Vagina (tissue), 2 donors: ENCODE measurements around the gene CHPF. TPM values are rescaled to one million over a fixed set of nuclear protein-coding genes. Genes with fewer than 3 reads are reported as not detected.

ENCODE experiments used
- DNase-seq, 2 donors: peaks; one replicate each; pipeline ENCODE4 v3.0.0-alpha.2; 2017; ENCODE audit errors: extremely low spot score in 2 of 2
- H3K27ac ChIP-seq: fragments of 200-600 bp; sonication (generic); one replicate; pipeline ENCODE4 v1.5.1; 2019
- H3K27me3 ChIP-seq: fragments of 200-600 bp; sonication (generic); one replicate; pipeline ENCODE4 v1.5.1; 2019
- H3K36me3 ChIP-seq, 2 donors: fragments of 200-600 bp; sonication (generic); one replicate each; pipeline ENCODE4 v1.5.1; 2017 to 2019
- H3K4me1 ChIP-seq: fragments of 200-600 bp; sonication (generic); one replicate; pipeline ENCODE4 v1.5.1; 2019
- H3K4me3 ChIP-seq, 2 donors: fragments of 200-600 bp; sonication (generic); 1 replicate in 1 of 2; 2 replicates in 1 of 2; pipeline ENCODE4 v1.5.1; 2016 to 2019
- H3K9me3 ChIP-seq: fragments of 200-600 bp; sonication (generic); one replicate; pipeline ENCODE4 v1.5.1; 2019
- CTCF ChIP-seq, 3 experiments: fragments of 450-650 bp in 2 of 3; fragments of 200-600 bp in 1 of 3; sonication (generic) in 1 of 3; IDR thresholded peaks; one replicate each; pipeline ENCODE4 v1.5.1; 2017 to 2019; ENCODE audit warnings: antibody characterized with exemption in 3 of 3, mild to moderate bottlenecking in 2 of 3, moderate library complexity in 2 of 3
- POLR2A ChIP-seq, 2 donors: fragments of 450-650 bp; IDR thresholded peaks; one replicate each; pipeline ENCODE4 v1.6.1; 2017; ENCODE audit warnings: antibody characterized with exemption in 2 of 2, mild to moderate bottlenecking in 2 of 2, moderate library complexity in 2 of 2
- POLR2AphosphoS5 ChIP-seq, 2 donors: sonication (generic); formaldehyde crosslinking; IDR thresholded peaks; one replicate each; pipeline ENCODE4 v1.9.0; 2017; ENCODE audit warnings: antibody characterized with exemption in 2 of 2, mild to moderate bottlenecking in 2 of 2, low read depth in 1 of 2; ENCODE audit not compliant: insufficient read depth in 1 of 2
- intact Hi-C: fragments of 100-400 bp; cut with DNase I; formaldehyde crosslinking; loops from one replicate; pipeline ENCODE4 v1.15.1; 2023
- microRNA-seq: library from miRNA; unstranded; fragments of <30 nt; microRNA quantifications from one replicate; pipeline ENCODE4, GENCODE V29; 2017; ENCODE audit warnings: borderline number of aligned reads, borderline replicate concordance
- small RNA-seq: library from RNA; depleted of rRNA; stranded (forward); fragments of <200 nt; gene quantifications from one replicate; pipeline ENCODE3, GENCODE V24; 2016
- total RNA-seq: library from RNA; depleted of rRNA; stranded (reverse); fragments of >200 nt; gene quantifications from one replicate; pipeline ENCODE4 v1.2.3, GENCODE V29; 2016

CHPF gene
- total RNA-seq, 1 donor from 2014 or later: 41.5 TPM

- no peaks in the 10 kb centered on the region for H3K27me3 ChIP-seq
- no peaks in the 10 kb centered on the region for H3K36me3 ChIP-seq
- H3K27ac ChIP-seq: no peak overlapping the region
- H3K4me1 ChIP-seq: peaks cover 8% of the 10 kb centered on the region
- intact Hi-C loops: no loop called here
- H3K4me3 ChIP-seq: no peak overlapping the region
- no peak for DNase-seq
- no peak for TF ChIP-seq CTCF (IDR thresholded peaks at IDR 0.05)
- TF ChIP-seq POLR2A (IDR thresholded peaks at IDR 0.05): no peak
- TF ChIP-seq POLR2AphosphoS5 (IDR thresholded peaks at IDR 0.05; ENCODE audit: insufficient read depth in 1 of 2, low read depth in 1 of 2): no peak
- no peaks in the 10 kb centered on the region for H3K9me3 ChIP-seq
These were observed 54.3 kb downstream of the CHPF start for GRCh38 chr2:219489315-219489714.

Small RNAs within 50 kb of the gene (microRNA-seq; reads per million reads assigned to microRNA genes)
- gene MIR3132: not detected

Small RNAs within 50 kb of the gene (small RNA-seq; reads per million reads assigned to genes)
- not detected for gene MIR3132
- gene RN7SKP213: not detected

Other genes with a start within 250 kb of the CHPF start
- gene PTPRN, start 234.4 kb downstream of the CHPF start, total RNA-seq: 7.6 TPM
- gene RESP18, start 211.1 kb downstream of the CHPF start, total RNA-seq: not detected
- 62.9 TPM for gene DNPEP, start 155.9 kb downstream of the CHPF start, total RNA-seq
- gene DES, start 125.4 kb downstream of the CHPF start, total RNA-seq: 883 TPM
- 28.2 TPM for gene SPEG, start 109.0 kb downstream of the CHPF start, total RNA-seq
- 35.4 TPM for gene GMPPA, start 44.9 kb downstream of the CHPF start, total RNA-seq
- not detected for gene ASIC4, start 29.3 kb downstream of the CHPF start, total RNA-seq
- gene TMEM198, start 219 bp upstream of the CHPF start, total RNA-seq: 1.5 TPM
- 53.0 TPM for gene OBSL1, start 27.7 kb upstream of the CHPF start, total RNA-seq
- gene INHA, start 28.5 kb upstream of the CHPF start, total RNA-seq: 0.74 TPM
- gene STK11IP, start 54.0 kb upstream of the CHPF start, total RNA-seq: 11.3 TPM
- gene SLC4A3, start 83.8 kb upstream of the CHPF start, total RNA-seq: 13.5 TPM